T-helper 1 cell treated with Interleukin-12 subunit alpha and Interleukin-12 subunit beta and Interleukin-4 antibody, amounts not matched to agents 30 ng/mL and 1 ng/mL, for 36 hours (primary cell): ENCODE results near the gene TMEM138. TPM values are rescaled to one million over a fixed set of nuclear protein-coding genes. Genes with fewer than 3 reads are reported as not detected.

Experiments
- intact Hi-C: fragments of 100-400 bp; cut with micrococcal nuclease; formaldehyde crosslinking; loops from one replicate; pipeline ENCODE4 v1.15.1; 2024
- total RNA-seq: library from RNA; stranded (reverse); gene quantifications from 2 replicates; pipeline ENCODE4 v1.2.3, GENCODE V29; 2022

TMEM138 gene
- total RNA-seq, 1 donor from 2014 or later = 64.6 TPM

DNA sequence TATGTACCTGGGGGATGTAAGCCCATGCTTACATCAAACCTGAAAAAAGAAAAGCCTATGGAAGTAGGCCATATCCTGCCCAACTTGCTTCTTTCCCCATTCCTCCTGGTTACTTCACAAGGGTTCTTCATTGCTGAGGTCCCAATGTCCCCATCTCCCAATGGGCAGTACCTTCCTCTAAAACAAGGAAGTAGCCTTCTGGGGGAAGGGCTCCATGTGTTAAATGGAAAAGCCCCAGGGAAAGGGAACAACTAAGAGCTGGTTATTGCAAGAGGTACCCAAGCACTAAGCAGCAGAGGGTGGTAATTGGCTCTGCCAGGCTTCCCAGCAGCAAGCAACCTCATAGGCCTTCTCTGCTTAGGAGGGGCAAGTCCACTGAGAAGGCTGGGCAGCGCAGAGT lies 41.5 kb downstream of the TMEM138 start:
- intact Hi-C loops = no loop called here

DNA sequence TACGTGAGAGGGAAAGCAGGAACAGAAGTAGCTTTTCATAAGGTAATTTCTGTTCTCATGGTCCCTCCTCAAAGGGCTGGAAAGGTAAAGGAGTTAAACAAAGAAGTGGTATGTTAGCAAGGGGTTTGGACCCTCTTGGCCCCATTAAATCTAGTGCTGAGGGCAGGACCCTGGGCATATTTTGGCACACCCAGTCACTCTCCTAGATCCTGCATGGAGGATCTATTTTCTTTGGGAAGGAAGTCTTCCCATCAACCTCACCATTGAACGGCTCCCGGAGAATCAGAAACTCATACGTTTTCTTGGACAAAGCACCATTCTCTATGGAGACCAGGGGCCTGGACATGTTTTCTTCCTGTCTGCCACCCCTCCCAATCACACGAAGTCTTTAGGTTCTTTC lies 41.9 kb downstream of the TMEM138 start:
- intact Hi-C loops = no loop called here

DNA sequence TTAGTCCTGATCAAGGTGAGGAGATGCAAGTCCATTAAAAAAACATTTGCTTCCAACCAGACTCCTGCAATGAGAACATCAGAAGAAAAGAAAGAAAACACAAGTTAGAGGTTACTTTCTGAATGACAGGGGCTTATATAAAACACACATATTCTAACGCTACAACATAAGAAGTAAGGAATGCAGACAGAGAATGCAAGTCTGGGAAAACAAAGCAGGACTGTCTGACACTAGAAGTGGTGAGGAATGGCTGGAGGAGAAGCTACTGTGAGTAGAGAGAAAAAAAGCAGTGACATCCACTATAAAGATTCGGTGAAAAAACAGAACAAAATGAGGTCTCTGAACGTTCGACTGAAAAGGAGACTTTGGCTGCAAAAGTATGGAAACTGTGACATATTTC lies 42.5 kb downstream of the TMEM138 start:
- intact Hi-C loops = no loop called here

DNA sequence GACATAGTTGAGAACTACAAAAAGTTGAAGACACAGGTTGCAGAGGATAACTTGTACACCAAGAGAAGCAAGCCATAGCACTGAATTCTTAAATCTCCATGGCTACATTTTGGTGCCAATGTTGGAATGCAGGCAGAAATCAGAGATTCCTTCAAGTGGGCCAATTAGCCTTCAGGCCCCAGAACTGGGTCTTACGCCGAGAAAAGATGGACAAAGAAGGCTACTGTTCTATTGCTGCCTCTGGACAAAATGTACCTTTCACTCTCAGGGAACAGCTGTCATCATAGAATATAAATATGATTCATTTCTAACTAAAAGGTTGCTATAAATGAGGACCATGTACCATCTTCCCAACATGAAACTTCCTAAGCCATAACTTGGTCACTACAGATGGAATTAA lies 43.9 kb downstream of the TMEM138 start:
- intact Hi-C loops = no loop called here

DNA sequence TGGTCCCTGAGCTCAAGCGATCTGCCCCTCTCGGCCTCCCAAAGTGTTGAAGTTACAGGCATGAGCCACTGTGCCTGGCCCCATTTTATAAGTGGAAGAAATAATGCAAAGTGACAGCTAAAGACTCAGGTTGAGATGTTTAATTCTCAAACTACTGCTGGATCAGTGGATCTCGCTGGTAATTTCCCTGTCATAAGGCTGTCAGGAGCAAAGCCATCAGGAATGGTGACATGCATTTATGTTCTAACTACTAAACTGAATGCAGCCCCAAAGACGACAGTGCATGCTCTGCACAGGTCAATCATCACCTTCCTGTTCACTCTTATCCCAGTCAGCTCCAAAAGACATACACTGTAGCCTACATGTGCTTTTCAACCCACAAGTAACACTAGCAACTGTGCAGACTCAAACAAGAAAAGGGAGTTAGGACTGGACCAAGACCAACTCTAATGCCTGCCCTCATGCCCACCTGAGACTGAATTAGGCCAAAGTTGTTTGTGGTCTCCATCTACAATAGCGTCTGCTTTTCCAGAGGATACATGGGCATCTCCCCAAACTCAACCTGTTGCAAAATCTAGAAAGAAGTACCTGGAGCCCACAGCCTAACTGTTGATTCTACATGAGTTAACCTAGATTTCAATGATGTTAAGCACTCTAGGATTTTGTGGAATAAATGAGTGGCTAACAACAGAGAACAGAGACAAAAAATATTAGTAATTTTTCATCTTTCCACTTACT lies 45.0 kb downstream of the TMEM138 start:
- intact Hi-C loops = no loop called here

DNA sequence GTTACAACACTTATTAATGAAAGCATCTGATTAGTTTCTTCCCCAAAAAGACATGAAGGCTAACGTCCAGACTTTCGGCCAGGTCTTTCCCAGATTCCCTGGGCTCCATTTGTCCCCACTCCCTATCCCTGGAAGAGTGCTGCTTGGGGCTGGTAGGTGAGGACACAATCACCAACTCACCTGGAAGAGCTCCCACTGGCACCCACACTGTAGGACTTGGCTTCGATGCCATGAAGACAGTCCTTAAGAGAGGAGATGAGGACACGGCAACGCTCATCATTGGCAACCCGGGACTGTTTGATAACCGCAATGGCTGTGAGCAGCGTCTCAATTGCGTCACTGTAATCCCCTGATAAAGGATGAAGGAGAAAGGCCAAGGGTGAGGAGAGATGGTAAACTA lies 49.4 kb downstream of the TMEM138 start:
- intact Hi-C loops = no loop called here

DNA sequence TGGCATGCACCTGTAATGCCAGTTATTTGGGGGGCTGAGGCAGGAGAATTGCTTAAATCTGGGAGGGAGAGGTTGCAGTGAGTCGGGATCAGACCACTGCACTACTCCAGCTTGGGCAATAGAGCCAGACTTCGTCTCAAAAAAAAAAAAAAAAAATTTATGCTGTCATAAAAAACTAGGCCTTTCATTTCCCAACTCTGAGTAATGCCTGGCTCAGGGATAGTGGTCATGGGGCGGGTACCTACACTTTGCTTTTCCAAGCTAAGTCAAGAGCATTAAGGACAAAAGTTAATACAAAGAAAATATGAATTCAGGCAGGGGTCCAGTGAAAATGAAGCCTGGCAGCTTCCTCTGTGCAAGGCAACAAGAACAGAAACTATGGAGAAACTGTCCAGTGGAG lies 51.3 kb downstream of the TMEM138 start:
- intact Hi-C loops = no loop called here

DNA sequence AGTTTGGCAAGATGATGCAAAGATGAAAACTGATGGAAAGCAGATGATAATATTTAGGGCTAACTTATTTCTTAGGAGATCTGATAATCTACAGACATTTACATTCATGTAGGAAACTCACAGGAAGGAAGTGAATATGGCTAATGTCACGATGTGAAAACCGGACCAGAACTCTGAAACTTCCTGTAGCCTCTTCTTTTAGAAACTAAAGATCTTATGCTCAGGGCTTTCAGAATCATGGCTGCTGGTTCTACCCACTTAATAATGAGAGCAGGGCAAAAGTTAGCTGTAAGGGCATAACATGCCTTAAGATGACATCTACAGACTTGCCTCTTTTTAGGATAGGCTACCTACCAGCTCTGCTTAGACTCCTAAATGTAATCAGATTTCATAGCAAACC lies 52.4 kb downstream of the TMEM138 start:
- intact Hi-C loops = no loop called here

DNA sequence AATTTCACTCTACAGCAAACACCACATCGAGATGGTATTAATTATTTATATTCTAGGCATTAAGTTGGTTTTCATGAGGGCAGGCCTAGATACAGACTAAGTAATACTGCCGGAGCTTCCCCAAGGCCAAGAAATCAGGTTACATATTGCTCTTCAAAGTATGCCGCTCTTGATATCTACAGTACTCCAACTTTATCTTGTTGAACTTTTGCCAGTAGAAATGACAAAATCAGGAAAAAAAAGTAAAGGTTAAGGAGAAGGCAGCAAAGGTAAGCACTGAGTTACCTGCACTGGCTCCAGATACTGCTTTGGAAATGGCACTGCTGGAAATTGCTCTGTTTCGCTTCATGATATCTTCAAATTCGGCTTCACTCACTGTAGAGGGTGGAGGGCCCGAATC lies 53.2 kb downstream of the TMEM138 start:
- intact Hi-C loops = no loop called here

DNA sequence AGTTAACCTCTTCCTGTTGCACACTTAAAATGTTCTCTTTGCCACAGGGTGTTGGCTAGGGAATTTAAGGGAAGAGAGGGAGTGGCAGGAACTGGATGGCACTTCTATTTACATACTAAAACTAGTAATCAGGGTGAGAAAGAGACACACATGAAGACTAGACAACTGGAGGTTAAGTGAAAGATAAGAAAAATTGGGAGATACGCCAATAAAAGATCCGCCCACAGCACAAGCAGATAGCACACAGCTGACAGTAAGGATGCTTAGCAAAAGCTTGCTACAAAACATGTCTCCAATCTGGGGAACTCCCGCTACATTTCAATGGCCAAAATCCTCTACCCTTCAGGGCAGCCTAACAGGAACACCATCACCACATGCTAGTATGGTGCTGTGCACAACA lies 54.8 kb downstream of the TMEM138 start:
- intact Hi-C loops = no loop called here

DNA sequence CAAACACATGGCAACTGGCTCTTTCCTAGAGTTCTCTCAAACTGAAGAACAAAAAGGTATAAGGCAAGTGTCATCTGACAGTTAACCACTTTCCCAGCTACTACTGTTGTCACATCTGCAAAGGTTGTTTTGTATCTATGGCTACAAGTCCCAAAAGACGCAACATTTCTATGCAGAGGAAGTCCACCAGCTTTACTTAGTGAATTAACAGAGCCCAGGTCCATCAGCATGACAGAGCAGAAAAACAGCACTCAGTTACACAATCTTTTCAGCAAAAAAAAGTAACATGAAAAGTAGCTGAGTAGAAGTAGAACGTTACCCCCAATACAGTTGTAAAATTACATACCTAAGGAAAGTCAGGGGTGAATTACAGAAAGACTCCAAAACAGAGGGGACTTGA lies 55.5 kb downstream of the TMEM138 start:
- intact Hi-C loops = no loop called here

DNA sequence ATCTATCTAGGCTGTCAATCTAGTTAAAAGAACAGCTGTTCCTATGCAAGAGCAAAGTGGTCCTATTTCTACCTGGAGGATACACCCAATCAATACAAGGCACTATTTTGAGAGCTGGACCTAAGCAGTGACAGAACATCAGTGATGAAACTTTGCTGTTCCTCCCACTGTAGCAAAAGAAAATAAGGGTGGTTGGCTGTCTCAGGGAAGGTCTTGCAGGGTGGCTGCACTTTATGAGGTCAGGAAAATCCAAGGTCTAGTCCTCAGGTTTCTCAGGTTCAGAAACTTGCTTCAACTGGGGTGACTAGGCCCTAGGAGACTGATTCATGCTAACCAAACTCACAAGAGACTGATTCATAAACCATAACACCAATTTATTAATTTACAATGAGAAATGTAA lies 56.0 kb downstream of the TMEM138 start:
- intact Hi-C loops = no loop called here

Other genes starting within 250 kb of the TMEM138 start
- 7.4 and 8.3 TPM in 2 replicates for gene VPS37C, start 200.9 kb upstream of the TMEM138 start, total RNA-seq
- gene PGA3, start 158.9 kb upstream of the TMEM138 start, total RNA-seq = not detected in 2 replicates
- gene PGA4, start 140.0 kb upstream of the TMEM138 start, total RNA-seq = not detected in 2 replicates
- not detected in 2 replicates for gene PGA5, start 121.2 kb upstream of the TMEM138 start, total RNA-seq
- gene VWCE, start 67.1 kb upstream of the TMEM138 start, total RNA-seq = 5.5 and 6.3 TPM in 2 replicates
- 225 and 243 TPM in 2 replicates for gene DDB1, start 29.3 kb upstream of the TMEM138 start, total RNA-seq
- 32.6 and 33.3 TPM in 2 replicates for gene TKFC, start 29.1 kb upstream of the TMEM138 start, total RNA-seq
- 38.9 and 40.0 TPM in 2 replicates for gene CYB561A3, start 492 bp upstream of the TMEM138 start, total RNA-seq
- gene TMEM216, start 30.2 kb downstream of the TMEM138 start, total RNA-seq = 11.0 and 12.9 TPM in 2 replicates
- 115 and 119 TPM in 2 replicates for gene CPSF7, start 67.6 kb downstream of the TMEM138 start, total RNA-seq
- gene SDHAF2, start 67.8 kb downstream of the TMEM138 start, total RNA-seq = 52.9 and 53.0 TPM in 2 replicates
- not detected in 2 replicates for gene LRRC10B, start 146.4 kb downstream of the TMEM138 start, total RNA-seq
- gene SYT7, start 218.7 kb downstream of the TMEM138 start, total RNA-seq = not detected in 2 replicates